ELR (cell line): Measurements from ENCODE around the gene FAM131B.
"Not testable (repeated sequence)": the region's sequence is repeated elsewhere in the genome, so short reads cannot be mapped to it uniquely, and the experiment has no call there.

Experiments
- DNase-seq: peaks from one replicate; pipeline ENCODE4 v3.0.0-alpha.2; 2015; ENCODE audit warnings: low read depth

FAM131B gene

GRCh38 chr7:143362131-143363015 is at the start of gene FAM131B:
Gene FAM131B, minus strand, starts transcription at chr7:143362713. Its CDS starts 110 bp downstream, at chr7:143362603.
- DNase-seq, result peak; percentile 37

DNA sequence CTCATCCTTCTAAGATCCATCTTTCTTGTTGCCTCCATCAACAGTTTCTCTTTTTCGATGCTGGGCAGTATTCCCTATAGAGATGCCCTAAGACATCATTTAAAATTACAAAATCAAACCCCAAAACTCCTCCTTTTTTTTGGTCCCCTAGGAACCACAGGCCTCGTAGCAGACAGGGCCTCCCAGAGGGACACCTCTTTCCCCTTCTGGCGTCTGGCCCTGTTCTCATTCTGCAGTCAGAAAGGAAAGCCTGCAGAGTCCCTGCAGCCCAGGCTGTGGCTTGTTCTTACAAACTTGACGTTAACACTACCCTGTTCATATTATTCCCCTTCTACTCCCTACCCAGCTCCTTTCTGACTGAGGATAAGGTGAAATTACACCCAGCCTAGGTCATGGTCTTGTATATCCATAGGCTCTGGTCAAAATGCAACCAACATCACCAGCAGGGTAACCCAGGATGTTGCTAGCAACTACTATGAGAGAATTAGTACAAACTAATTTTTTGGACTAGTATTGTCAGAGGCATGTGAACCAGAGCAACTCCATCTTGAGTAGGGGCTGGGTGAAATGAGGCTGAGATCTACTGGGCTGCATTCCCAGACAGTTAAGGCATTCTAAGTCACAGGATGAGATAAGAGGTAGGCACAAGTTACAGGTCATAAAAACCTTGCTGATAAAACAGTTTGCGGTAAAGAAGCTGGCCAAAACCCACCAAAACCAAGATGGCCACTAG is 49.6 kb upstream of the FAM131B start:
- no peak for DNase-seq

DNA sequence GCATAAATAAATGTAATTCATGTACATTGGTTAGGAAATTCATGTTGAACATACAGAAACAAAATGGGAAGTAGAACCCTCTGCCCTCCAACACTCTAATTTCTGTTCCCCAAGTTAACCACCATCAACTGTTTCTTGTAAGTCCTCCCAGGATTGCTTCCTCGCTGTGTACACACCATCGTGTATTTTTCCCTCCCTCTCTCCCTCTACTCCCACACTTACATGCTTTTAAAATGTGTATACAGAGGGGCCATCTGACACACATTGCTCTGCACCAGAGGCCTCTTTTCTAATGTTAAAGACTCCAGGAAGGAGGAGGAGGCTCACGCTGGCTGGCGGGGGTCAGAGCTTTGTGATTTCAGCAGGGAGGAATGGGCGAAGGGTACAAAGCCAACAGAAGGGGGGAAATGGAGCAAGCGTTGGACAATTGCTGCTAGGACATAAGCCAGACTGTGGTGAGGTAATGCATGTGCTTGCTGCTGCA is 48.0 kb upstream of the FAM131B start:
- DNase-seq, result no peak

DNA sequence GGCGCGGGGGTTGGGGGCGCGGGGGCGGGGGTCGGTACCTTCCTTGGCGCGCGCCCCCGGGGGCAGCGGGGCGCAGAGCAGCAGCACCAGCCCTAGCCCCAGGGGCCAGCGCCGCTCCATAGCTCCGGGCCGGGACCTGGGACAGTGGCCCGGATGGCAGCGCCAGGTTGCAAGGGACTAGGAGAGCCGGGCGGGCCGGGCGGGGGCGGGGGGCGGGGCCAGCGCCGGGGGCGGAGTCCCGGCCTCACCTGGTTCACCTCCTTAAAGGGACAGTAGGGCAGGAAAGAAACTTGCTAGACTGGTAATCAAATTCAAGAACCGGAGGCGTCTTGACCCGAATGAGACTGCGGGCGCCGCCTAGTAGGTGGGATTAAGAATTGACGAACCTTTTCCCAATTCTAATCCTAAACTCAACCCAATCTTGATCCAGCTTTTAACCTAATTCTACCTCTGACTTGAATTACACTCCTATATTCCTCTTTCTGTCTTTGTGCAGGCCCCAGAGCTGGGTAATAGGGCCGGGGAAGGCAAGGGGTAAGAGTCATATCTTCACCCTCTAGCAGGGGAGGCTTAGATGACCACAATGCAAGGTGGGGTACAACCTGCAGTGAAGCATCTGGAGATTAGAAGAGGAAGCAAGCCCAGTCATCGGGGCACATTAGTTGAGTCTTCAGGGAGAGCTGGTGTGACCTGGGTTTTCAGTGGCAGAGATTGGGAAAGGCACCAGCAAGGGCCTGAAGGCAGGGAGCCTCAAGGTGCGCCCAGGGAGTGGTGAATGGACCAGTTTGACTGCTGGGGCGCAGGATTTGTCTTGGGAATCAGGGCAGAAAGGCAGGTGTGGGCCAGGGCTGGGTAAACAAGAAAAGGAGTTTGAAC is 46.4 kb upstream of the FAM131B start, which contains the start of gene EPHA1:
TSS of gene EPHA1 (minus strand) at position 171 of the 876 bp plus-strand sequence. CDS start at position 120, 51 bp downstream.
- no peak for DNase-seq

GRCh38 chr7:143408252-143408685 is 45.8 kb upstream of the FAM131B start:
- no peak for DNase-seq

- DNase-seq, result no peak
These were observed 45.1 kb upstream of the FAM131B start for GRCh38 chr7:143407287-143408251.

DNA sequence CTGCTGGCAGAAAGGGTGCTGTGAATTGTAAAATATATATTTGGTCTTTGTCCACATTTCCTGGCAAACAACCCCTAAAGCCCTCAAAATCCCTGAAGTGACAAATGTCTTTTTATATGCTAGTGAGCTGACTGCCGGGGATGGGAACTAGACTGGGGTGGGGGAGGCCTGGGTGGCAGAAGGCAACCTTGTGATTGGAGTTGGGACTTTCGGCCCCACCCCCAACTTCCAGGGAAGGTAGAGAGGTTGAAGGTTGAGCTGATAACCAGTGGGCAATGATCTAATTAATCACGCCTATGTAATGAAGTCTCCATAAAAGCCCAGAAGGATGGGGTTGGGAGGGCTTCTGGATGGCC is 43.5 kb upstream of the FAM131B start:
- no peak for DNase-seq

DNA sequence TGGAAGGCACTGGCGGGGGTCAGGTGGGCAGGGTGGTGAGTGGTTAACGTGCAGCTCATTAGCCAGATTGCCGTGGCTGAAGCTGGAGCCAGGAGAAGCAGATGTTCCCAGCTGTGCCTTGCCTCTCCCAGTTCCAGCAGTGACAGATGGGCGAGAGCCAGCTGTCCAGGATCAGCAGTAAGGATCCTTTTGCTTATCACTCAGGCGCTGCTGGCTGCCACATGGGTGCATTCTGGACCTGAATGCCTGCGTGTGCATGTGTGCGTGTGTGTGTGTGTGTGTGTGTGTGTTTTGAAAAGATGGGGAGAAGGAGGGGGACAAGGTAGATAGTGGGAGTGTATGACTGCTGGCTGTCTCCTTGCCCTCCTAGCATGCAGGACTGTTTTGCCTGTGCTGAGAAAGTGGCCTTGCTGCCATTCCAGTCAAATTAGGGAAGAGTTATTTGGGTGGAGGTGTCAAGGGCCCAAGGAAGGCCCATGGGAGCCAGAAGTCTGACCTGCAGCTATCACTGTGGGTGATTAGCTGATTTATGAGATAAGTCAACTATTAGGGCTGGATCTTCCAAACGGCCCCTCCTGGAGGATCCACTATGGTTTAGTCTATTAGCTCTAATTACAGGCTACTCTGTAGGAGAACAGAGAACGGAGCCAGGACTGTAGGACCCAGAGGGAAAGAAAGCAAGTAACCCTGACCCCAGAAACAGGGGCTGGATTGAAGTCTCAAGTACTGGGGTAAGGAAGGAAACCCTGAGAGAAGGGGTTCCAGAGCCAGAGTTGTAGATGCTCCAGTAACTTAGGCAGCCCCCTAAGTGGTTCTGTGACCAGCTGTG is 42.9 kb upstream of the FAM131B start:
- no peak for DNase-seq

- DNase-seq, result not testable (repeated sequence)
These were observed 39.7 kb upstream of the FAM131B start for GRCh38 chr7:143402233-143402632.

DNA sequence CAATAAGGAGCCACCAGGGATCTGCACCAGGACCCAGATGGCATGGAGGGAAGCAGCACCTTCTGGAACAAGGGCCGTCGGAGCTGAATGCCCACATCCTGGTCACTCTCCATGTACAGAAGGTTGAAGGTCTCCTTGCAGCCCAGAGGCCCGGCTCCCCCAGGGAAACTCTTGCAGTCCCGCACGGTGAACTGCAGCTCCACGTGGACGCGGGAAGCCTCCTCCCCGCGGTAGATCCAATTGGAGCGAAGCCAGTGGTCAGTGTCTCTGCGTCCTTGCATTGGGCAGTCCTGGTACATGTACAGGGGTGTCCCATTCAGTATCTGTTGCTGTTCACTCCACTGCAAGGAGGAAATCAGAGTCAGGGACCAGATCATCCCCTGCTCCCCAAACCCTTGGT is 38.8 kb upstream of the FAM131B start:
- DNase-seq, result no peak

- no peak for DNase-seq
These were observed 37.1 kb upstream of the FAM131B start for GRCh38 chr7:143399642-143400041.

DNA sequence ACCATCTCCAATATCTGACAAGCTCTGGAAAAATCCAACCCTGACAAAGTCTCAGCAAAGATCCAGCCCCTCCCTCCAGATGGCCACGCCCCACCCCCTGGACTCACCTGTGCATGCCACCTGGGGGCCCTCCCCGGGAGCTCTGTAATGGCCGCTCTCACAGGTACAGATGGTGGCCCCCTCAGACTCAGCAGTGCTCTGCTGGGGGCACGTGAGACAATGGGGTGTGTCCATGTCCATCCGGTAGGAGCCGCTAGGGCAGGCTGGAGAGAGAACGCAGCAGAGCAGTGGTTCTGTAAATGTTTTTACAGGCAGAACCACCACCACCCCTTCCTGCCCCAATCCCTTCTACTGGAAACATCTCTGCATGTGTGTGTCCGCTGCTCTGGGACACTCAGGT is 36.6 kb upstream of the FAM131B start:
- DNase-seq, result no peak

DNA sequence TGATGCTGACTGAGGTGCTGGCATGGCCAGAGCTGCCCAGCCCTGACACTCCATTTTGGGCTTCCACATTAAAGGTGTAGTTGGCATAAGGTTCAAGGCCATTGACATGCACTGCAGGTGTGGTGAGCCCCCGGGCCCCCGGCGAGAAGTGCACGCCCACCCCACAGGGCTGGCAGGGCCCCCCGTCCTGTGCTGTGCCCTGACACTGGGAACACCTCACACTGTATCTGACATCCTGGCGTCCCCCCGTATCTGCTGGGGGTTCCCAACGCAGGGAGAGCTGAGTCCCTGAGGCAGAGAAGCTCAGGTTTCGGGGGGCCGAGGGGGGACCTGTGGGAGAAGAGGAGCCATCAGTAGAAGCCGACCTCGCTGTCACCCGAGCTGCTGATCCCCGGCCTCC is 36.1 kb upstream of the FAM131B start:
- DNase-seq, result no peak

- DNase-seq, result no peak
These were observed 35.4 kb upstream of the FAM131B start for GRCh38 chr7:143397710-143398530.

GRCh38 chr7:143396625-143397556 is 34.4 kb upstream of the FAM131B start:
- no peak for DNase-seq

GRCh38 chr7:143396182-143396581 is 33.7 kb upstream of the FAM131B start:
- no peak for DNase-seq

- peak; percentile 36 for DNase-seq
These were observed 33.0 kb upstream of the FAM131B start for GRCh38 chr7:143395187-143396149.
